GM12801 (cell line): Measurements from ENCODE around the gene TIGAR.

ENCODE experiments used
- CTCF ChIP-seq: IDR thresholded peaks from one replicate; pipeline ENCODE4 v1.5.1; 2011; ENCODE audit warnings: control low read depth; ENCODE audit not compliant: insufficient read length; ENCODE audit errors: extremely low read depth

Gene TIGAR

GRCh38 chr12:4320853-4321701, at the start of gene TIGAR:
TSS of gene TIGAR (plus strand) at chr12:4321213. CDS start at chr12:4321272, 59 bp downstream.
- no peak for TF ChIP-seq CTCF

- TF ChIP-seq CTCF, result no peak
These were observed 49.1 kb upstream of the TIGAR start for GRCh38 chr12:4271717-4272423.

- TF ChIP-seq CTCF, result no peak
These were observed 48.4 kb upstream of the TIGAR start for GRCh38 chr12:4272424-4273272.

- no peak for TF ChIP-seq CTCF
These were observed 47.8 kb upstream of the TIGAR start for GRCh38 chr12:4273273-4273651.

GRCh38 chr12:4273652-4274395, 47.2 kb upstream of the TIGAR start, which contains the start of gene CCND2:
TSS of gene CCND2 (plus strand) at chr12:4273762. CDS start at chr12:4274041, 279 bp downstream.
- TF ChIP-seq CTCF, result no peak

GRCh38 chr12:4274396-4275015, 46.5 kb upstream of the TIGAR start:
- TF ChIP-seq CTCF, result no peak
